Fibroblast of lung (primary cell): ENCODE measurements around the gene GALC. TPM values are rescaled to one million over a fixed set of nuclear protein-coding genes. Genes with fewer than 3 reads are reported as not detected.

ENCODE experiments used
- DNase-seq, 2 donors: peaks; one replicate each; pipeline versions ENCODE4 v3.0.0 to v3.0.0-alpha.2; 2010; ENCODE audit warnings: low read depth in 2 of 2
- H2AFZ ChIP-seq: 2 replicates; pipeline ENCODE4 v1.5.1; 2012; ENCODE audit warnings: low read length, control low read depth, inconsistent platforms
- H3K27ac ChIP-seq: 2 replicates; pipeline ENCODE4 v1.5.1; 2011; ENCODE audit warnings: low read length, control low read depth; ENCODE audit not compliant: insufficient read depth
- H3K27me3 ChIP-seq: 2 replicates; pipeline ENCODE4 v1.5.1; 2011; ENCODE audit warnings: mild to moderate bottlenecking, low read length; ENCODE audit not compliant: control insufficient read depth, insufficient read depth
- H3K36me3 ChIP-seq: 2 replicates; pipeline ENCODE4 v1.5.1; 2011; ENCODE audit warnings: low read length; ENCODE audit not compliant: control insufficient read depth, insufficient read depth
- H3K4me1 ChIP-seq: 2 replicates; pipeline ENCODE4 v1.5.1; 2011; ENCODE audit warnings: low read length; ENCODE audit not compliant: control insufficient read depth, insufficient read depth; ENCODE audit errors: extremely low read depth
- H3K4me2 ChIP-seq: 2 replicates; pipeline ENCODE4 v1.5.1; 2011; ENCODE audit warnings: low read length, control low read depth; ENCODE audit not compliant: insufficient read depth; ENCODE audit errors: extremely low read depth
- H3K4me3 ChIP-seq, 4 experiments: fragments of 200-600 bp in 1 of 4; sonication (generic) in 1 of 4; replicated peaks in 1 of 4; 2 replicates each; pipeline ENCODE4 v1.5.1; 2011 to 2016; ENCODE audit warnings: low read length in 4 of 4, low read depth in 3 of 4, mild to moderate bottlenecking in 3 of 4, control low read depth in 2 of 4, inconsistent platforms in 1 of 4, mixed read lengths in 1 of 4; ENCODE audit not compliant: insufficient read depth in 1 of 4; ENCODE audit errors: control extremely low read depth in 1 of 4
- H3K79me2 ChIP-seq: 2 replicates; pipeline ENCODE4 v1.5.1; 2012; ENCODE audit warnings: mild to moderate bottlenecking, low read length, inconsistent platforms; ENCODE audit not compliant: control insufficient read depth, insufficient read depth
- H3K9ac ChIP-seq: 2 replicates; pipeline ENCODE4 v1.5.1; 2011; ENCODE audit warnings: mild to moderate bottlenecking, low read length, control low read depth; ENCODE audit not compliant: insufficient read depth
- H3K9me3 ChIP-seq: 2 replicates; pipeline ENCODE4 v1.5.1; 2012; ENCODE audit warnings: low read depth, low read length; ENCODE audit not compliant: control insufficient read depth, insufficient read depth
- H4K20me1 ChIP-seq: 2 replicates; pipeline ENCODE4 v1.5.1; 2011; ENCODE audit warnings: low read length; ENCODE audit not compliant: control insufficient read depth, insufficient read depth; ENCODE audit errors: extremely low read depth
- CTCF ChIP-seq, 2 donors: IDR thresholded peaks in 1 of 2; conservative IDR thresholded peaks in 1 of 2; 1 replicate in 1 of 2; 2 replicates in 1 of 2; pipeline ENCODE4 v1.5.1; 2011 to 2012; ENCODE audit warnings: low read length in 2 of 2, control low read depth in 1 of 2, inconsistent platforms in 1 of 2, low read depth in 1 of 2, mild to moderate bottlenecking in 1 of 2
- EZH2 ChIP-seq: IDR thresholded peaks from 2 replicates; pipeline ENCODE4 v1.5.1; 2012; ENCODE audit warnings: low read length, control low read depth, mild to moderate bottlenecking; ENCODE audit errors: missing control alignments
- polyA plus RNA-seq, 2 donors: library from polyadenylated mRNA; depleted of rRNA in 1 of 2; stranded (reverse) in 1 of 2; unstranded in 1 of 2; fragments of >200 nt; gene quantifications; 2 replicates each; pipeline ENCODE4 v1.2.1, GENCODE V29; 2011 to 2012; ENCODE audit warnings: missing spikeins in 1 of 2
- total RNA-seq: library from RNA; depleted of rRNA; stranded (reverse); fragments of >200 nt; gene quantifications from 2 replicates; pipeline ENCODE4 v1.2.1, GENCODE V29; 2014

GALC gene
- total and polyA plus RNA-seq, 2 donors (not counting 1 experiment from before 2014, with no cell fraction given) = 13.3 to 22.8 TPM

DNA sequence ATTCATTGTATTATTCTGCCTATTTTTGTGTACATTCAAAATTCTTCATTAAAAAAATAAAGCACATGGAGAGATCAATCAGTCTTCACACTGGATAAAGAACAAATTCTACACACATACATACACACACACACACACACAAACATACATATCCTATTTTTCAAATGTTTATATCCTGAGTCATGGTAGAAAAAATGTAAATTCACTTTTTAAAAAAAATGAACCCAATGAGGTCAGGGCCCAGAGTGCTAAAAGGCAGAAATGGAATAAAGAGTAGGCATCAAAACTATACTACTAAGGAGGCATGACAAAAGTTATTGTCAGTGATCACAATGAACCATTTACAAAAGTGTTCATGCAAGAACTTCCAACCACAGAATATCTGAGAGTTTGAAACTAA, 17.3 kb downstream of the GALC start:
- TF ChIP-seq CTCF (conservative IDR thresholded peaks at IDR 0.05 in 1 of 2, IDR thresholded peaks at IDR 0.05 in 1 of 2; ENCODE audit: low read depth in 1 of 2, low read length in 2 of 2) (no peak), EZH2 (no peak)
- no peaks in the 10 kb centered on the region for H3K36me3 ChIP-seq
- no peak overlapping the region for H3K27ac ChIP-seq
- no peaks in the 10 kb centered on the region for H3K9me3 ChIP-seq
- no peaks in the 10 kb centered on the region for H3K79me2 ChIP-seq
- no peaks in the 10 kb centered on the region for H3K27me3 ChIP-seq
- H2AFZ ChIP-seq = no peak overlapping the region
- no peak overlapping the region for H3K9ac ChIP-seq
- H3K4me1 ChIP-seq = no peaks in the 10 kb centered on the region
- DNase-seq = peak; percentile 2 to 47
- no peak overlapping the region for H3K4me2 ChIP-seq
- no peak overlapping the region for H3K4me3 ChIP-seq
- no peaks in the 10 kb centered on the region for H4K20me1 ChIP-seq

- DNase-seq = no peak
- Histone ChIP-seq H3K79me2 (no peaks in the 10 kb centered on the region), H4K20me1 (no peaks in the 10 kb centered on the region), H3K4me2 (no peak overlapping the region), H3K9ac (no peak overlapping the region), H2AFZ (no peak overlapping the region), H3K27ac (no peak overlapping the region), H3K4me3 (no peak overlapping the region), H3K36me3 (no peaks in the 10 kb centered on the region), H3K4me1 (no peaks in the 10 kb centered on the region), H3K27me3 (no peaks in the 10 kb centered on the region), H3K9me3 (no peaks in the 10 kb centered on the region)
- no peak for TF ChIP-seq EZH2
- no peak for TF ChIP-seq CTCF (conservative IDR thresholded peaks at IDR 0.05 in 1 of 2, IDR thresholded peaks at IDR 0.05 in 1 of 2; ENCODE audit: low read depth in 1 of 2, low read length in 2 of 2)
These were observed 22.0 kb downstream of the GALC start for GRCh38 chr14:87971010-87971409.

DNA sequence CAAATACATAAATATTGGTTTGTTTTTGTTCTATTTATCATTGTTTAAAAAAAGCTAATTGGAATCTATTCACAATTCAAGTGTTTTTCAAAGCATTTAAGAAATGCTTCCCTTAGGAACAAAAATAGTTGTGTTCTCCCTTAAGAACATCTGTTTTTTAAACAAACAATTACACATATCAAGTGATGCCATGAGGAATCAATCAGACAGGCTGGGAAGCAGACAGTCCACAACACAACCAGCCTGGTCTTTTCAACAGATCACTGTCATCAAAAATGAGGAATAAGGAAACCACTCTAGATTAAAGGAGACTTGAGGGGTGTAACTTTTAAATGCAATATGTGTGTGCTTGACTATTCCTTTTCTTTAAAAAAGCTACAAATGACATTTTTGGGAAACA, 25.5 kb downstream of the GALC start:
- peak in 1 of 2 donors; percentile 10 for DNase-seq
- H3K4me2 ChIP-seq = no peak overlapping the region
- TF ChIP-seq CTCF (conservative IDR thresholded peaks at IDR 0.05 in 1 of 2, IDR thresholded peaks at IDR 0.05 in 1 of 2; ENCODE audit: low read depth in 1 of 2, low read length in 2 of 2) (no peak), EZH2 (no peak)
- H3K79me2 ChIP-seq = no peaks in the 10 kb centered on the region
- H3K4me1 ChIP-seq = no peaks in the 10 kb centered on the region
- H3K36me3 ChIP-seq = no peaks in the 10 kb centered on the region
- H3K9ac ChIP-seq = no peak overlapping the region
- H4K20me1 ChIP-seq = no peaks in the 10 kb centered on the region
- H3K9me3 ChIP-seq = no peaks in the 10 kb centered on the region
- no peak overlapping the region for H3K27ac ChIP-seq
- H3K4me3 ChIP-seq = no peak overlapping the region
- H2AFZ ChIP-seq = no peak overlapping the region
- H3K27me3 ChIP-seq = no peaks in the 10 kb centered on the region
